ENCODE measurements around the gene ZNF678.
A peak's percentile ranks its signal among the peaks of the same experiment; 100 is the strongest.

The ZNF678 gene

GRCh38 chr1:227563324-227564201, at the start of gene ZNF678:
TSS of gene ZNF678 (plus strand) at chr1:227563556. CDS start at chr1:227650992, 87,436 bp downstream.
- DNase-seq (peak; percentile 94), ATAC-seq (ENCODE audit: insufficient read depth, low read depth) (peak; percentile 92)
- Histone ChIP-seq H3K4me2 (ENCODE audit: insufficient read depth, low read length) (peak within 1 kb of the TSS; percentile 74), H3K27ac (ENCODE audit: low read length) (peak within 1 kb of the TSS; percentile 91), H4K20me1 (ENCODE audit: insufficient read depth, low read length) (peaks cover 3% of the 10 kb centered on the region; the same call in 1 of the 2 replicates), H3K9me3 (ENCODE audit: insufficient read depth, low read length, severe bottlenecking) (peaks cover 15% of the 10 kb centered on the region), H3K79me2 (ENCODE audit: insufficient read depth, low read length) (peaks cover 52% of the 10 kb centered on the region), H3K9ac (ENCODE audit: low read depth, low read length) (peak within 1 kb of the TSS; percentile 75), H3K36me3 (ENCODE audit: insufficient read depth, low read length) (peaks cover 15% of the 10 kb centered on the region; the same call in 1 of the 2 replicates), H3K4me3 (ENCODE audit: low read depth in 1 of 2, low read length in 2 of 2) (peak within 1 kb of the TSS; percentile 91 to 92), H3K4me1 (ENCODE audit: insufficient read depth, low read length) (peaks cover 27% of the 10 kb centered on the region), H3K27me3 (ENCODE audit: insufficient read depth, low read length, poor library complexity) (no peaks in the 10 kb centered on the region), H2AFZ (ENCODE audit: low read depth, low read length) (peak within 1 kb of the TSS; percentile 81)
- TF ChIP-seq EZH2 (IDR thresholded peaks at IDR 0.05; ENCODE audit: borderline replicate concordance, low read depth, low read length, severe bottlenecking): no peak
- TF ChIP-seq, protein P1, sequence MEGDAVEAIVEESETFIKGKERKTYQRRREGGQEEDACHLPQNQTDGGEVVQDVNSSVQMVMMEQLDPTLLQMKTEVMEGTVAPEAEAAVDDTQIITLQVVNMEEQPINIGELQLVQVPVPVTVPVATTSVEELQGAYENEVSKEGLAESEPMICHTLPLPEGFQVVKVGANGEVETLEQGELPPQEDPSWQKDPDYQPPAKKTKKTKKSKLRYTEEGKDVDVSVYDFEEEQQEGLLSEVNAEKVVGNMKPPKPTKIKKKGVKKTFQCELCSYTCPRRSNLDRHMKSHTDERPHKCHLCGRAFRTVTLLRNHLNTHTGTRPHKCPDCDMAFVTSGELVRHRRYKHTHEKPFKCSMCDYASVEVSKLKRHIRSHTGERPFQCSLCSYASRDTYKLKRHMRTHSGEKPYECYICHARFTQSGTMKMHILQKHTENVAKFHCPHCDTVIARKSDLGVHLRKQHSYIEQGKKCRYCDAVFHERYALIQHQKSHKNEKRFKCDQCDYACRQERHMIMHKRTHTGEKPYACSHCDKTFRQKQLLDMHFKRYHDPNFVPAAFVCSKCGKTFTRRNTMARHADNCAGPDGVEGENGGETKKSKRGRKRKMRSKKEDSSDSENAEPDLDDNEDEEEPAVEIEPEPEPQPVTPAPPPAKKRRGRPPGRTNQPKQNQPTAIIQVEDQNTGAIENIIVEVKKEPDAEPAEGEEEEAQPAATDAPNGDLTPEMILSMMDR (IDR thresholded peaks at IDR 0.05; ENCODE audit: borderline replicate concordance, extremely low read depth, low read length, poor library complexity, severe bottlenecking): no peak

DNA sequence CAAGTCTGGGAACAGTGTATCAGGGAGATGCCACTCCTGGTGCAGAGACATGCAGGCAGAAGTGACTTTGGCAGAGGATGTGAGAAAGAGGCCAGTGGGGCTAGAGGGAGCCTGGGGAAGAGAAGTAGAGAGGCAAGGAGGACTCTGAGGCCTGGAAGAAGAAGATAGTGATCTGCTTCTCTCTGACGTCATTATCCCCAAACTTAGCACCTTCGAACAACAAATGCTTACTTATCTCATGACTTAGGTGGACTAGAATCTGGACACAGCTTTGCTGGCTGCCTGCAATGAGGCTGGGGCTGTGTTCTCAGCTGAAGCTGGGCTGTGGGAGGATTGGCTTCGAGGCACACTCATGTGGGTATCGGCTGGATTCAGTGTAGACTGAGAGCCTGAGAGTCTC, 44.5 kb upstream of the ZNF678 start:
- no peak overlapping the region for H3K4me3 ChIP-seq (ENCODE audit: low read depth in 1 of 2, low read length in 2 of 2)
- no peaks in the 10 kb centered on the region for H3K36me3 ChIP-seq (ENCODE audit: insufficient read depth, low read length)
- no peak overlapping the region for H3K9ac ChIP-seq (ENCODE audit: low read depth, low read length)
- H3K27ac ChIP-seq (ENCODE audit: low read length): no peak overlapping the region
- no peaks in the 10 kb centered on the region for H4K20me1 ChIP-seq (ENCODE audit: insufficient read depth, low read length)
- no peaks in the 10 kb centered on the region for H3K27me3 ChIP-seq (ENCODE audit: insufficient read depth, low read length, poor library complexity)
- H3K4me1 ChIP-seq (ENCODE audit: insufficient read depth, low read length): no peaks in the 10 kb centered on the region
- no peaks in the 10 kb centered on the region for H3K79me2 ChIP-seq (ENCODE audit: insufficient read depth, low read length)
- no peak overlapping the region for H2AFZ ChIP-seq (ENCODE audit: low read depth, low read length)
- no peaks in the 10 kb centered on the region for H3K9me3 ChIP-seq (ENCODE audit: insufficient read depth, low read length, severe bottlenecking)
- no peak for DNase-seq
- no peak for TF ChIP-seq EZH2 (IDR thresholded peaks at IDR 0.05; ENCODE audit: borderline replicate concordance, low read depth, low read length, severe bottlenecking)
- ATAC-seq (ENCODE audit: insufficient read depth, low read depth): no peak
- H3K4me2 ChIP-seq (ENCODE audit: insufficient read depth, low read length): no peak overlapping the region

DNA sequence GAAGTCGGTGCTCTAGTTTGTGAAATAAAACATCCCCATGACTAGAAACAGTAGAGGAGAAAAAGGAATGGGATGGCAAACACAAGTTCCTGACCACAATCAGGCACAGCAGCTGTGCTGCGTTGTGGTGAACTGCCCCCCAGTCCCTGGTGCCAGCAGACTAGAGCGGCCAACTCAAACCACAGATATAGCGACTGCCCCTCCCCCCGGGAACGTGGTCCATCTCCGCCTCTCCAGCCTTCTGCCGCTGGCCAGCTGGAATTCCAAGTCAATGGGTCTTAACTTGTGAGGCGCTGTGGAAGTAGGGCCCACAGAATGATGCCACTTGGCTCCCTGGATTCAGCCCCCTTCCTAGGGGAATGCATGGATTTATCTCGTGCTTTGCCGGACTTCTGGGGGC, 41.6 kb upstream of the ZNF678 start:
- H3K27ac ChIP-seq (ENCODE audit: low read length): no peak overlapping the region
- H3K9ac ChIP-seq (ENCODE audit: low read depth, low read length): no peak overlapping the region
- H3K9me3 ChIP-seq (ENCODE audit: insufficient read depth, low read length, severe bottlenecking): no peaks in the 10 kb centered on the region
- no peaks in the 10 kb centered on the region for H3K79me2 ChIP-seq (ENCODE audit: insufficient read depth, low read length)
- H4K20me1 ChIP-seq (ENCODE audit: insufficient read depth, low read length): no peaks in the 10 kb centered on the region
- H2AFZ ChIP-seq (ENCODE audit: low read depth, low read length): no peak overlapping the region
- no peak overlapping the region for H3K4me3 ChIP-seq (ENCODE audit: low read depth in 1 of 2, low read length in 2 of 2)
- TF ChIP-seq EZH2 (IDR thresholded peaks at IDR 0.05; ENCODE audit: borderline replicate concordance, low read depth, low read length, severe bottlenecking): no peak
- TF ChIP-seq, protein P1 (IDR thresholded peaks at IDR 0.05; ENCODE audit: borderline replicate concordance, extremely low read depth, low read length, poor library complexity, severe bottlenecking): no peak
- H3K36me3 ChIP-seq (ENCODE audit: insufficient read depth, low read length): no peaks in the 10 kb centered on the region
- no peak for ATAC-seq (ENCODE audit: insufficient read depth, low read depth)
- H3K4me2 ChIP-seq (ENCODE audit: insufficient read depth, low read length): no peak overlapping the region
- H3K4me1 ChIP-seq (ENCODE audit: insufficient read depth, low read length): no peaks in the 10 kb centered on the region
- DNase-seq: no peak
- no peaks in the 10 kb centered on the region for H3K27me3 ChIP-seq (ENCODE audit: insufficient read depth, low read length, poor library complexity)

DNA sequence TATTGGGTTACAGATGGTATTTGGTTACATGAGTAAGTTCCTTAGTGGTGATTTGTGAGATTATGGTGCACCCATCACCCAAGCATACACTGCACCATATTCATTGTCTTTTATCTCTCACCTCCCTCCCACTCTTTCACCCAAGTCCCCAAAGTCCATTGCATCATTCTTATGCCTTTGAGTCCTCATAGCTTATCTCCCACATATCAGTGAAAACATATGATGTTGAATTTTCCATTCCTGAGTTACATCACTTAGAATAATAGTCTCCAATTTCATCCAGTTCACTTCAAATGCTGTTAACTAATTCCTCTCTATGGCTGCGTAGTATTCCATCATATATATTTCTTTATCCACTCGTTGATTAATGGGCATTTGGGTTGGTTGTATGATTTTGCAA, 36.8 kb upstream of the ZNF678 start:
- Histone ChIP-seq H3K27ac (ENCODE audit: low read length) (no peak overlapping the region), H3K4me1 (ENCODE audit: insufficient read depth, low read length) (no peaks in the 10 kb centered on the region), H3K4me2 (ENCODE audit: insufficient read depth, low read length) (no peak overlapping the region), H3K27me3 (ENCODE audit: insufficient read depth, low read length, poor library complexity) (no peaks in the 10 kb centered on the region), H3K79me2 (ENCODE audit: insufficient read depth, low read length) (no peaks in the 10 kb centered on the region), H3K36me3 (ENCODE audit: insufficient read depth, low read length) (no peaks in the 10 kb centered on the region), H3K4me3 (ENCODE audit: low read depth in 1 of 2, low read length in 2 of 2) (no peak overlapping the region), H3K9me3 (ENCODE audit: insufficient read depth, low read length, severe bottlenecking) (no peaks in the 10 kb centered on the region), H4K20me1 (ENCODE audit: insufficient read depth, low read length) (no peaks in the 10 kb centered on the region), H3K9ac (ENCODE audit: low read depth, low read length) (no peak overlapping the region), H2AFZ (ENCODE audit: low read depth, low read length) (no peak overlapping the region)
- DNase-seq (no peak), ATAC-seq (ENCODE audit: insufficient read depth, low read depth) (no peak)
- TF ChIP-seq, protein P1 (IDR thresholded peaks at IDR 0.05; ENCODE audit: borderline replicate concordance, extremely low read depth, low read length, poor library complexity, severe bottlenecking): no peak
- TF ChIP-seq EZH2 (IDR thresholded peaks at IDR 0.05; ENCODE audit: borderline replicate concordance, low read depth, low read length, severe bottlenecking): no peak

Measured in DND-41 (cell line).